AG08396 (cell line): ENCODE data around the gene ST3GAL5.

Experiments used
- DNase-seq: peaks from one replicate; pipeline ENCODE4 v3.0.0; 2012; ENCODE audit warnings: low spot score, mixed read lengths

The ST3GAL5 gene

GRCh38 chr2:85790032-85790431 lies 98.8 kb downstream of the ST3GAL5 start:
- DNase-seq = no peak

- no peak for DNase-seq
Observed at GRCh38 chr2:85789271-85789670, 99.5 kb downstream of the ST3GAL5 start.

- no peak for DNase-seq
Observed at GRCh38 chr2:85788603-85789002, 100.2 kb downstream of the ST3GAL5 start.

GRCh38 chr2:85787981-85788340 lies 100.8 kb downstream of the ST3GAL5 start:
- no peak for DNase-seq

- DNase-seq = no peak
Observed at GRCh38 chr2:85787282-85787980, 101.4 kb downstream of the ST3GAL5 start.
